SK-N-SH treated with all-trans-retinoic acid at 6 μM for 48 hours (cell line): Measurements from ENCODE around the gene PTPDC1.

Experiments used
- ATAC-seq: fragments of 200-7000 bp; cut with Tn5 transposase; 3 replicates; pipeline ENCODE4 v1.9.1; 2020; ENCODE audit warnings: mild to moderate bottlenecking, moderate library complexity
- ARNTL ChIP-seq: fragments of 450-650 bp; formaldehyde crosslinking; IDR thresholded peaks from 2 replicates; pipeline ENCODE4 v1.5.0; 2020; ENCODE audit warnings: low read depth, mild to moderate bottlenecking, moderate library complexity, borderline replicate concordance
- BACH2 ChIP-seq: fragments of 250-450 bp; sonication (Bioruptor Pico); IDR thresholded peaks from 2 replicates; pipeline ENCODE4 v1.9.0; 2021; ENCODE audit warnings: mild to moderate bottlenecking, borderline replicate concordance
- CREB5 ChIP-seq: fragments of 250-450 bp; sonication (Bioruptor Pico); IDR thresholded peaks from 2 replicates; pipeline ENCODE4 v1.5.1; 2020; ENCODE audit warnings: low read depth, mild to moderate bottlenecking, moderate library complexity
- CSDC2 ChIP-seq: fragments of 250-450 bp; sonication (Bioruptor Pico); IDR thresholded peaks from 2 replicates; pipeline ENCODE4 v1.5.0; 2020; ENCODE audit warnings: mild to moderate bottlenecking, moderate library complexity
- ESRRG ChIP-seq: fragments of 250-450 bp; sonication (Bioruptor Pico); IDR thresholded peaks from 2 replicates; pipeline ENCODE4 v1.6.1; 2021; ENCODE audit warnings: mild to moderate bottlenecking
- ISL1 ChIP-seq: fragments of 250-450 bp; sonication (Bioruptor Pico); IDR thresholded peaks from 2 replicates; pipeline ENCODE4 v2.1.2; 2022; ENCODE audit warnings: mild to moderate bottlenecking, moderate library complexity
- PATZ1 ChIP-seq: fragments of 250-450 bp; sonication (Bioruptor Pico); IDR thresholded peaks from 2 replicates; pipeline ENCODE4 v1.8.0; 2020; ENCODE audit warnings: mild to moderate bottlenecking, moderate library complexity, borderline replicate concordance
- POU6F1 ChIP-seq: fragments of 250-450 bp; sonication (Bioruptor Pico); IDR thresholded peaks from 2 replicates; pipeline ENCODE4 v1.8.0; 2021; ENCODE audit warnings: low read depth, mild to moderate bottlenecking, moderate library complexity, borderline replicate concordance
- PPARA ChIP-seq: fragments of 250-450 bp; sonication (Bioruptor Pico); IDR thresholded peaks from 2 replicates; pipeline ENCODE4 v1.5.0; 2020; ENCODE audit warnings: mild to moderate bottlenecking, borderline replicate concordance
- RARB ChIP-seq: fragments of 250-450 bp; sonication (Bioruptor Pico); IDR thresholded peaks from 2 replicates; pipeline ENCODE4 v1.8.0; 2021; ENCODE audit warnings: mild to moderate bottlenecking, moderate library complexity
- SNAI2 ChIP-seq: fragments of 250-450 bp; sonication (Bioruptor Pico); IDR thresholded peaks from 2 replicates; pipeline ENCODE4 v1.5.0; 2020; ENCODE audit warnings: mild to moderate bottlenecking, moderate library complexity
- TCF4 ChIP-seq: fragments of 250-450 bp; sonication (Bioruptor Pico); IDR thresholded peaks from 2 replicates; pipeline ENCODE4 v1.8.0; 2021; ENCODE audit warnings: mild to moderate bottlenecking, moderate library complexity, borderline replicate concordance
- TOX ChIP-seq: fragments of 250-450 bp; sonication (Bioruptor Pico); IDR thresholded peaks from 2 replicates; pipeline ENCODE4 v1.8.0; 2021; ENCODE audit warnings: mild to moderate bottlenecking, moderate library complexity, borderline replicate concordance
- TSHZ2 ChIP-seq: fragments of 250-450 bp; sonication (Bioruptor Pico); IDR thresholded peaks from 2 replicates; pipeline ENCODE4 v1.5.0; 2020; ENCODE audit warnings: mild to moderate bottlenecking, moderate library complexity
- ZFP3 ChIP-seq: fragments of 250-450 bp; sonication (Bioruptor Pico); IDR thresholded peaks from 2 replicates; pipeline ENCODE4 v1.5.0; 2020; ENCODE audit warnings: mild to moderate bottlenecking, moderate library complexity
- ZFP30 ChIP-seq: fragments of 450-650 bp; formaldehyde crosslinking; IDR thresholded peaks from 2 replicates; pipeline ENCODE4 v1.5.0; 2022; ENCODE audit warnings: mild to moderate bottlenecking, moderate library complexity
- ZNF565 ChIP-seq: fragments of 450-650 bp; formaldehyde crosslinking; conservative IDR thresholded peaks from 2 replicates; pipeline ENCODE4 v1.5.0; 2020; ENCODE audit warnings: low read depth, mild to moderate bottlenecking, moderate library complexity
- ZNF70 ChIP-seq: fragments of 450-650 bp; formaldehyde crosslinking; IDR thresholded peaks from 2 replicates; pipeline ENCODE4 v1.5.0; 2020; ENCODE audit warnings: mild to moderate bottlenecking, moderate library complexity
- ZNF8 ChIP-seq: fragments of 450-650 bp; formaldehyde crosslinking; IDR thresholded peaks from 2 replicates; pipeline ENCODE4 v1.5.0; 2020; ENCODE audit warnings: mild to moderate bottlenecking, moderate library complexity
- TF ChIP-seq, protein P1 (sequence below): fragments of 250-450 bp; sonication (Bioruptor Pico); IDR thresholded peaks from 2 replicates; pipeline ENCODE4 v1.5.1; 2021; ENCODE audit warnings: mild to moderate bottlenecking, moderate library complexity

Gene PTPDC1

DNA sequence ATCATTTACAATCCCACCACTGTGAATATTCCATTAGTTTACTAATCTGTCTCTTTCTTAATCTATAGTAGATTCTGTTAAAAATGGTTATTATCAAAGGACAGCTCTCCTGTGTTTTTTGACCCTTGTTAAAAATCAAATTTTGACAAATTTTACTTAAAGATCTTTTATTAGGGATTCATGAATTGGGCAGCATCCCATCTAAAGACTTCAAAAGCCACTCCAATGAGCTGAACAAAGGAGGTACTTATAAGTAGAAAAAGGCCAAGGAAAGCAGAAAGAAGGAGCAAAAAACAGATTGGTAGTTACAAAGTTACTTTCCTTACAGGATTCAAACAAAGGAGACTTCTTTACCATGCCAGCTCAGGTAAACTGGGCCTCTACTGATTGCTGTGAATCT, 44.5 kb upstream of the PTPDC1 start:
- ATAC-seq = no peak
- no peak for TF ChIP-seq ZNF8 (CRISPR knock-in tag)
- TF ChIP-seq PPARA (CRISPR knock-in tag) = no peak
- no peak for TF ChIP-seq RARB (CRISPR knock-in tag)
- TF ChIP-seq CREB5 (CRISPR knock-in tag) = no peak
- TF ChIP-seq ESRRG (CRISPR knock-in tag) = no peak
- TF ChIP-seq ZFP3 (CRISPR knock-in tag) = no peak
- no peak for TF ChIP-seq SNAI2 (CRISPR knock-in tag)
- no peak for TF ChIP-seq ARNTL (CRISPR knock-in tag)

GRCh38 chr9:94042516-94043360, 41.5 kb upstream of the PTPDC1 start:
- TF ChIP-seq ARNTL (CRISPR knock-in tag) = no peak
- no peak for TF ChIP-seq ZNF8 (CRISPR knock-in tag)
- TF ChIP-seq PATZ1 = no peak
- no peak for TF ChIP-seq ISL1 (CRISPR knock-in tag)
- TF ChIP-seq PPARA (CRISPR knock-in tag) = no peak
- TF ChIP-seq BACH2 (CRISPR knock-in tag) = no peak
- no peak for TF ChIP-seq RARB (CRISPR knock-in tag)
- TF ChIP-seq ESRRG (CRISPR knock-in tag) = no peak
- TF ChIP-seq CREB5 (CRISPR knock-in tag) = no peak
- no peak for TF ChIP-seq SNAI2 (CRISPR knock-in tag)
- TF ChIP-seq TOX = no peak
- TF ChIP-seq, protein P1, sequence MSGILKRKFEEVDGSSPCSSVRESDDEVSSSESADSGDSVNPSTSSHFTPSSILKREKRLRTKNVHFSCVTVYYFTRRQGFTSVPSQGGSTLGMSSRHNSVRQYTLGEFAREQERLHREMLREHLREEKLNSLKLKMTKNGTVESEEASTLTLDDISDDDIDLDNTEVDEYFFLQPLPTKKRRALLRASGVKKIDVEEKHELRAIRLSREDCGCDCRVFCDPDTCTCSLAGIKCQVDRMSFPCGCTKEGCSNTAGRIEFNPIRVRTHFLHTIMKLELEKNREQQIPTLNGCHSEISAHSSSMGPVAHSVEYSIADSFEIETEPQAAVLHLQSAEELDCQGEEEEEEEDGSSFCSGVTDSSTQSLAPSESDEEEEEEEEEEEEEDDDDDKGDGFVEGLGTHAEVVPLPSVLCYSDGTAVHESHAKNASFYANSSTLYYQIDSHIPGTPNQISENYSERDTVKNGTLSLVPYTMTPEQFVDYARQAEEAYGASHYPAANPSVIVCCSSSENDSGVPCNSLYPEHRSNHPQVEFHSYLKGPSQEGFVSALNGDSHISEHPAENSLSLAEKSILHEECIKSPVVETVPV (CRISPR knock-in tag) = no peak
- TF ChIP-seq TCF4 (CRISPR knock-in tag) = no peak
- TF ChIP-seq POU6F1 = no peak
- TF ChIP-seq ZNF565 (CRISPR knock-in tag) = no peak
- no peak for TF ChIP-seq CSDC2 (CRISPR knock-in tag)
- no peak for TF ChIP-seq ZFP30 (CRISPR knock-in tag)
- TF ChIP-seq ZNF70 = no peak
- no peak for TF ChIP-seq TSHZ2 (CRISPR knock-in tag)
- no peak for ATAC-seq
